Measurements from ENCODE around the gene LSMEM2.
"Not testable (repeated sequence)": the region's sequence is repeated elsewhere in the genome, so short reads cannot be mapped to it uniquely, and the experiment has no call there.

LSMEM2 gene

GRCh38 chr3:50275141-50275995 is 3.5 kb upstream of the LSMEM2 start:
- DNase-seq (ENCODE audit: insufficient read length, low spot score), result no peak
- no peak for FAIRE-seq
- TF ChIP-seq, protein P1, sequence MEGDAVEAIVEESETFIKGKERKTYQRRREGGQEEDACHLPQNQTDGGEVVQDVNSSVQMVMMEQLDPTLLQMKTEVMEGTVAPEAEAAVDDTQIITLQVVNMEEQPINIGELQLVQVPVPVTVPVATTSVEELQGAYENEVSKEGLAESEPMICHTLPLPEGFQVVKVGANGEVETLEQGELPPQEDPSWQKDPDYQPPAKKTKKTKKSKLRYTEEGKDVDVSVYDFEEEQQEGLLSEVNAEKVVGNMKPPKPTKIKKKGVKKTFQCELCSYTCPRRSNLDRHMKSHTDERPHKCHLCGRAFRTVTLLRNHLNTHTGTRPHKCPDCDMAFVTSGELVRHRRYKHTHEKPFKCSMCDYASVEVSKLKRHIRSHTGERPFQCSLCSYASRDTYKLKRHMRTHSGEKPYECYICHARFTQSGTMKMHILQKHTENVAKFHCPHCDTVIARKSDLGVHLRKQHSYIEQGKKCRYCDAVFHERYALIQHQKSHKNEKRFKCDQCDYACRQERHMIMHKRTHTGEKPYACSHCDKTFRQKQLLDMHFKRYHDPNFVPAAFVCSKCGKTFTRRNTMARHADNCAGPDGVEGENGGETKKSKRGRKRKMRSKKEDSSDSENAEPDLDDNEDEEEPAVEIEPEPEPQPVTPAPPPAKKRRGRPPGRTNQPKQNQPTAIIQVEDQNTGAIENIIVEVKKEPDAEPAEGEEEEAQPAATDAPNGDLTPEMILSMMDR (IDR thresholded peaks at IDR 0.05; ENCODE audit: insufficient read depth, missing control alignments), result no peak

DNA sequence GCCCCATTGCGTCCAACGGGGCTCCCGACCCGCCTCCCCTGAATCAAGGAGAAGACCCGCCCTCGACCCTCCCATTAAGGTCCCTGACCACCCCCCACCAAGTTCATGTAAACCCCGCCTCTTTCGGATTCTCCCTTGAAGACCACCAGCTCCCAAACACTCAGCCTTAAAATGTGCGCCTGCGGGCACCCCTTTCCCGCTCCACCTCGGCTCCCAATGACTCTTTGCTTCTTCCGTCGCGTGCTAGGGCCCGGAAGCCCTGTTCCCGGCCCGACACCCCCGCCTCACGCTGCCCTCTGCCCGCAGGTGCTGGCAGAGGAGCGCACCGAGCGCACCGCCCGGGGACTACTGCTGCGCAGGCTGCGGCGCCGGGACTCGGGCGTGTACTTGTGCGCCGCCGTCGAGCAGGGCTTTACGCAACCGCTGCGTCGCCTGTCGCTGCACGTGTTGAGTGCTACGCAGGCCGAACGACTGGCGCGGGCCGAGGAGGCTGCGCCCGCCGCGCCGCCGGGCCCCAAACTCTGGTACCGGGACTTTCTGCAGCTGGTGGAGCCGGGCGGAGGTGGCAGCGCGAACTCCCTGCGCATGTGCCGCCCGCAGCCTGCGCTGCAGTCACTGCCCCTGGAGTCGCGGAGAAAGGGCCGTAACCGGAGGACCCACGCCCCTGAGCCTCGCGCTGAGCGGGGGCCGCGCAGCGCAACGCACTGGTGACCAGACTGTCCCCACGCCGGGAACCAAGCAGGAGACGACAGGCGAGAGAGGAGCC is 2.7 kb upstream of the LSMEM2 start:
- FAIRE-seq (no peak), DNase-seq (ENCODE audit: insufficient read length, low spot score) (no peak)
- TF ChIP-seq, protein P1 (IDR thresholded peaks at IDR 0.05; ENCODE audit: insufficient read depth, missing control alignments), result no peak

GRCh38 chr3:50276762-50277101 is 2.2 kb upstream of the LSMEM2 start:
- TF ChIP-seq, protein P1 (IDR thresholded peaks at IDR 0.05; ENCODE audit: insufficient read depth, missing control alignments), result no peak
- DNase-seq (ENCODE audit: insufficient read length, low spot score) (no peak), FAIRE-seq (no peak)

- no peak for FAIRE-seq
- no peak for DNase-seq (ENCODE audit: insufficient read length, low spot score)
- TF ChIP-seq, protein P1 (IDR thresholded peaks at IDR 0.05; ENCODE audit: insufficient read depth, missing control alignments), result no peak
Observed at GRCh38 chr3:50278123-50278879, 586 bp upstream of the LSMEM2 start.

DNA sequence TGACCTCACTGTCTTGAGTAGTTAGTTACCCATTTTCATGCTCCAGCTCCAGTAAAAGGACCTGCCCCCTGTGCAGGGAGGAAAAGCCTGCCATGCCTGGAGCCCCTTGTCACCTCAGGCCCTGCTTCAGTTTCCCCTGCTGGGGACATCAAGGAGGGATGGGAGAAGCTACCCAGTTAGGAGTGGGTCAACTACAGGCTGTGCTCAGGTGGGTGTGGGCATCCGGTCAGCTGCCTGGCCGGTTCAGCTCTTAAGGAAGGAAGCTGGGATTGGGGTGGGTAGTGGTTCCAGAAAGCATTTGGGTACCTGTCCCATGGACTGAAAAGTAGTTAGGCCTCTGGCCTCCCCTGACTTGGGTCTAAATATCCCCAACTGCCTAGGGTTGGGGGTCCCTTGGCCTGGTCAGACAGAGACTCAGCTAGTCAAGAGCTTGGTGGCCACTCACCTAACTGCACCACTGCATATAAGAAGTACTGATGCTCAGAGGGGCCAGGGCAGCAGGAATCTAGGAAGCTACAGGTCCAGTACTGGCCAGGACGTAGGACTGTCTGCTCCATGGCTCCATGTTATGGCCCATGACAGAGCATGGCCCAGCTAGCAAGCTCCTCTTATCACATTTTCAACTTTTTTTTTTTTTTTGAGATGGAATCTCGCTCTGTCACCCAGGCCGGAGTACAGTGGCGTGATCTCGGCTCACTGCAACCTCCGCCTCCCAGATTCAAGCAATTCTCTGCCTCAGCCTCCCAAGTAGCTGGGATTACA is 549 bp downstream of the LSMEM2 start:
- FAIRE-seq (no peak), DNase-seq (ENCODE audit: insufficient read length, low spot score) (no peak)
- TF ChIP-seq, protein P1 (IDR thresholded peaks at IDR 0.05; ENCODE audit: insufficient read depth, missing control alignments), result no peak

DNA sequence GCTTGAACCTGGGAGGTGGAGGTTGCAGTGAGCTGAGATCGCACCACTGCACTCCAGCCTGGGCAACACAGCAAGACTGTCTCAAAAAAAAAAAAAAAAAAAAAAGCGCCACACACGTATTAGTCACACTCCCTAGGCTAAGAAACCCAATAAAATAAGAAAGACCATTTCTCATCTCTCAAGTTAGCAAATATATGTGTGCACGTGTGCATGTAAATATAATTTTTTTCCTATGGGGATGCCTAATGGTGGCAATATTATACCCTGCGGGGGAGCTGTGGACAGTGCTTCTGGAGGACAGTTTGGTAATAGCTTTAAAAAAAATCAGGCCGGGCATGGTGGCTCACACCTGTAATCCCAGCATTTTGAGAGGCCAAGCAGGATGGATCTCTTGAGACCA is 5.2 kb downstream of the LSMEM2 start:
- not testable (repeated sequence) for FAIRE-seq; DNase-seq (ENCODE audit: insufficient read length, low spot score)

All from D721Med (cell line).